ENCODE results near the gene VAC14.

DNA sequence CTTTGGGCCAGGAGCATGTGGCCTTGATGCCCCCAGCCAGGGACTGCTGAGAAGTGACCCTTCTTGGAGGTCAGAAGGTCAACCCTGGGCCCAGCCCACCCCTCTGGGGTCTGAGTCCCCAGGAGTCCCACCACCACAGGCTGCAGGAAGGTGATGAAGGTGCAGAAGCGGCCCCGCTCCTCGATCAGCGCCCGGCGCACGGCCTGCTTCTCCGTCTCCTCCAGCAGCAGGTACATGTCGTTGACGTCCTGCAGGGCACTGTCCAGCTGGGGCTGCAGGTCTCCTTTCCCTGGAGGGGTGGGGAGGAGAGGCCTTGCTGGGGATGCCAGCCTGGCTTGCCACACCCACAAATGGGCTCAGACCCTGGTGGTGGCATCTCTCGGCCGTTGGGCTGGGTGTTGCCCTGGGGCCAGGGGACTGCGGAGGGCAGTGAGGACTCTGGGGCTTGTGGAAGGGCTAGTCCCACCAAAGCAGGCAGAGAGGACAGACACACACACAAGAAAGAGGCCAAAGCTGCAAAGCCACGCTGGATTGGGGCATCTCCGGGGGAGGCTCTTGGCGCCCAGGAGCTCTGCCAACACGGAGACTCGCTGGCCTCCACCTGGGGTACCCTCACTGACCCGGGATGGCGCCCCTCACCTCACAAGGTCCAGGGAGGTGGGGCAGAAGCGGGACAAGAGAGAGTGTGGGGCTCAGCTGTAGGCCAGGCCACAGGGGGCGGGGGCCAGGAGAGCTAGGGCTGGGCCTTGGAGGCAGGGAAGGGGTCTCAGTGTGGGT, 122.6 kb downstream of the VAC14 start:
- TF ChIP-seq, protein P1, sequence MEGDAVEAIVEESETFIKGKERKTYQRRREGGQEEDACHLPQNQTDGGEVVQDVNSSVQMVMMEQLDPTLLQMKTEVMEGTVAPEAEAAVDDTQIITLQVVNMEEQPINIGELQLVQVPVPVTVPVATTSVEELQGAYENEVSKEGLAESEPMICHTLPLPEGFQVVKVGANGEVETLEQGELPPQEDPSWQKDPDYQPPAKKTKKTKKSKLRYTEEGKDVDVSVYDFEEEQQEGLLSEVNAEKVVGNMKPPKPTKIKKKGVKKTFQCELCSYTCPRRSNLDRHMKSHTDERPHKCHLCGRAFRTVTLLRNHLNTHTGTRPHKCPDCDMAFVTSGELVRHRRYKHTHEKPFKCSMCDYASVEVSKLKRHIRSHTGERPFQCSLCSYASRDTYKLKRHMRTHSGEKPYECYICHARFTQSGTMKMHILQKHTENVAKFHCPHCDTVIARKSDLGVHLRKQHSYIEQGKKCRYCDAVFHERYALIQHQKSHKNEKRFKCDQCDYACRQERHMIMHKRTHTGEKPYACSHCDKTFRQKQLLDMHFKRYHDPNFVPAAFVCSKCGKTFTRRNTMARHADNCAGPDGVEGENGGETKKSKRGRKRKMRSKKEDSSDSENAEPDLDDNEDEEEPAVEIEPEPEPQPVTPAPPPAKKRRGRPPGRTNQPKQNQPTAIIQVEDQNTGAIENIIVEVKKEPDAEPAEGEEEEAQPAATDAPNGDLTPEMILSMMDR (IDR thresholded peaks at IDR 0.05), result no peak
- TF ChIP-seq POLR2AphosphoS5 (IDR thresholded peaks at IDR 0.05; ENCODE audit: insufficient read depth in 1 of 2, low read depth in 1 of 2) (no peak), POLR2A (IDR thresholded peaks at IDR 0.05) (no peak)

All from vagina (tissue), 2 donors.